ENCODE measurements around the gene APOC3.
A peak's percentile ranks its signal among the peaks of the same experiment; 100 is the strongest.

Gene APOC3

GRCh38 chr11:116814502-116814901 lies 15.2 kb upstream of the APOC3 start:
- no peak overlapping the region for H4K8ac ChIP-seq (ENCODE audit: low read length)
- no peak overlapping the region for H2BK120ac ChIP-seq (ENCODE audit: low read depth, low read length)
- H3K79me1 ChIP-seq (replicated peaks; ENCODE audit: low read length, poor library complexity, severe bottlenecking): no peaks in the 10 kb centered on the region
- H3K4ac ChIP-seq (ENCODE audit: low read depth in 1 of 2, low read length in 2 of 2): no peak overlapping the region
- no peaks in the 10 kb centered on the region for H3K4me1 ChIP-seq (ENCODE audit: control insufficient read depth, insufficient read depth, low read depth, low read length)
- 95% methylated on average over 5 of the region's 6 CpGs for WGBS
- H3K14ac ChIP-seq (ENCODE audit: low read length in 2 of 2): no peak overlapping the region
- no peak overlapping the region for H2AK5ac ChIP-seq (ENCODE audit: low read length, severe bottlenecking)
- no peak overlapping the region for H2BK12ac ChIP-seq (ENCODE audit: low read length in 2 of 2)
- no peak overlapping the region for H2AFZ ChIP-seq (ENCODE audit: low read depth, low read length)
- H3K4me3 ChIP-seq (ENCODE audit: insufficient read depth in 1 of 2, low read depth in 1 of 2, low read length in 2 of 2): no peak overlapping the region
- H3K36me3 ChIP-seq (ENCODE audit: control insufficient read depth in 1 of 2, insufficient read depth in 2 of 2, low read depth in 1 of 2, low read length in 2 of 2): no peaks in the 10 kb centered on the region
- no peaks in the 10 kb centered on the region for H3K9me3 ChIP-seq (ENCODE audit: control insufficient read depth, low read length)
- H3K4me2 ChIP-seq (ENCODE audit: low read length, poor library complexity, severe bottlenecking): no peak overlapping the region
- H3K18ac ChIP-seq (ENCODE audit: low read depth in 1 of 2, low read length in 2 of 2): no peak overlapping the region
- H2BK5ac ChIP-seq (ENCODE audit: low read depth, low read length, poor library complexity, severe bottlenecking): no peak overlapping the region
- H2BK15ac ChIP-seq (ENCODE audit: low read depth, poor library complexity, severe bottlenecking): no peak overlapping the region
- no peak overlapping the region for H3K23ac ChIP-seq (ENCODE audit: low read length in 2 of 2)
- no peak overlapping the region for H3K9ac ChIP-seq (ENCODE audit: low read length)
- H3K27ac ChIP-seq (ENCODE audit: low read length, poor library complexity, severe bottlenecking): no peak overlapping the region
- H4K91ac ChIP-seq (ENCODE audit: low read length): no peak overlapping the region
- peaks cover 0 to 12% of the 10 kb centered on the region in 2 experiments for H3K27me3 ChIP-seq (ENCODE audit: control insufficient read depth in 1 of 2, insufficient read depth in 1 of 2, low read length in 2 of 2)
- no peak for DNase-seq

GRCh38 chr11:116819049-116819448 lies 10.7 kb upstream of the APOC3 start:
- Histone ChIP-seq H3K18ac (ENCODE audit: low read depth in 1 of 2, low read length in 2 of 2) (no peak overlapping the region), H2BK15ac (ENCODE audit: low read depth, poor library complexity, severe bottlenecking) (no peak overlapping the region), H2BK5ac (ENCODE audit: low read depth, low read length, poor library complexity, severe bottlenecking) (no peak overlapping the region), H3K9ac (ENCODE audit: low read length) (no peak overlapping the region), H3K36me3 (ENCODE audit: control insufficient read depth in 1 of 2, insufficient read depth in 2 of 2, low read depth in 1 of 2, low read length in 2 of 2) (peaks cover 0 to 8% of the 10 kb centered on the region in 2 experiments), H2BK120ac (ENCODE audit: low read depth, low read length) (no peak overlapping the region), H3K9me3 (ENCODE audit: control insufficient read depth, low read length) (no peaks in the 10 kb centered on the region), H4K8ac (ENCODE audit: low read length) (no peak overlapping the region), H2AFZ (ENCODE audit: low read depth, low read length) (no peak overlapping the region), H2AK5ac (ENCODE audit: low read length, severe bottlenecking) (no peak overlapping the region), H3K4ac (ENCODE audit: low read depth in 1 of 2, low read length in 2 of 2) (no peak overlapping the region), H3K27ac (ENCODE audit: low read length, poor library complexity, severe bottlenecking) (no peak overlapping the region), H2BK12ac (ENCODE audit: low read length in 2 of 2) (no peak overlapping the region), H3K4me2 (ENCODE audit: low read length, poor library complexity, severe bottlenecking) (no peak overlapping the region), H3K4me3 (ENCODE audit: insufficient read depth in 1 of 2, low read depth in 1 of 2, low read length in 2 of 2) (no peak overlapping the region), H3K23ac (ENCODE audit: low read length in 2 of 2) (no peak overlapping the region), H3K14ac (ENCODE audit: low read length in 2 of 2) (no peak overlapping the region), H3K79me1 (replicated peaks; ENCODE audit: low read length, poor library complexity, severe bottlenecking) (no peaks in the 10 kb centered on the region), H3K4me1 (ENCODE audit: control insufficient read depth, insufficient read depth, low read depth, low read length) (peaks cover 2% of the 10 kb centered on the region), H4K91ac (ENCODE audit: low read length) (no peak overlapping the region), H3K27me3 (ENCODE audit: control insufficient read depth in 1 of 2, insufficient read depth in 1 of 2, low read length in 2 of 2) (peaks cover 0 to 26% of the 10 kb centered on the region in 2 experiments)
- WGBS: 93% methylated on average over 7 of the region's 9 CpGs
- DNase-seq: no peak

GRCh38 chr11:116821050-116821918 lies 8.4 kb upstream of the APOC3 start:
- Histone ChIP-seq H3K23ac (ENCODE audit: low read length in 2 of 2) (no peak overlapping the region), H2AFZ (ENCODE audit: low read depth, low read length) (no peak overlapping the region), H3K27me3 (ENCODE audit: control insufficient read depth in 1 of 2, insufficient read depth in 1 of 2, low read length in 2 of 2) (peaks cover 0 to 24% of the 10 kb centered on the region in 2 experiments), H4K8ac (ENCODE audit: low read length) (no peak overlapping the region), H2BK120ac (ENCODE audit: low read depth, low read length) (no peak overlapping the region), H3K18ac (ENCODE audit: low read depth in 1 of 2, low read length in 2 of 2) (no peak overlapping the region), H2BK12ac (ENCODE audit: low read length in 2 of 2) (no peak overlapping the region), H3K4me2 (ENCODE audit: low read length, poor library complexity, severe bottlenecking) (no peak overlapping the region), H3K4me1 (ENCODE audit: control insufficient read depth, insufficient read depth, low read depth, low read length) (peaks cover 2% of the 10 kb centered on the region), H3K4me3 (ENCODE audit: insufficient read depth in 1 of 2, low read depth in 1 of 2, low read length in 2 of 2) (no peak overlapping the region), H3K4ac (ENCODE audit: low read depth in 1 of 2, low read length in 2 of 2) (no peak overlapping the region), H3K79me1 (replicated peaks; ENCODE audit: low read length, poor library complexity, severe bottlenecking) (no peaks in the 10 kb centered on the region), H3K9ac (ENCODE audit: low read length) (no peak overlapping the region), H3K9me3 (ENCODE audit: control insufficient read depth, low read length) (no peaks in the 10 kb centered on the region), H3K36me3 (ENCODE audit: control insufficient read depth in 1 of 2, insufficient read depth in 2 of 2, low read depth in 1 of 2, low read length in 2 of 2) (peaks cover 0 to 8% of the 10 kb centered on the region in 2 experiments), H2AK5ac (ENCODE audit: low read length, severe bottlenecking) (no peak overlapping the region), H3K27ac (ENCODE audit: low read length, poor library complexity, severe bottlenecking) (no peak overlapping the region), H2BK5ac (ENCODE audit: low read depth, low read length, poor library complexity, severe bottlenecking) (no peak overlapping the region), H3K14ac (ENCODE audit: low read length in 2 of 2) (no peak overlapping the region), H4K91ac (ENCODE audit: low read length) (peak overlapping the region; percentile 18), H2BK15ac (ENCODE audit: low read depth, poor library complexity, severe bottlenecking) (no peak overlapping the region)
- no peak for DNase-seq
- WGBS: 95% methylated on average over 51 of the region's 51 CpGs

- H3K4ac ChIP-seq (ENCODE audit: low read depth in 1 of 2, low read length in 2 of 2): no peak overlapping the region
- H3K4me2 ChIP-seq (ENCODE audit: low read length, poor library complexity, severe bottlenecking): no peak overlapping the region
- H4K8ac ChIP-seq (ENCODE audit: low read length): no peak overlapping the region
- DNase-seq: no peak
- no peak overlapping the region for H3K4me3 ChIP-seq (ENCODE audit: insufficient read depth in 1 of 2, low read depth in 1 of 2, low read length in 2 of 2)
- no peak overlapping the region for H2BK15ac ChIP-seq (ENCODE audit: low read depth, poor library complexity, severe bottlenecking)
- no peak overlapping the region for H2AK5ac ChIP-seq (ENCODE audit: low read length, severe bottlenecking)
- no peaks in the 10 kb centered on the region for H3K79me1 ChIP-seq (replicated peaks; ENCODE audit: low read length, poor library complexity, severe bottlenecking)
- no peak overlapping the region for H3K9ac ChIP-seq (ENCODE audit: low read length)
- no peak overlapping the region for H4K91ac ChIP-seq (ENCODE audit: low read length)
- H2AFZ ChIP-seq (ENCODE audit: low read depth, low read length): no peak overlapping the region
- no peak overlapping the region for H3K14ac ChIP-seq (ENCODE audit: low read length in 2 of 2)
- no peak overlapping the region for H2BK12ac ChIP-seq (ENCODE audit: low read length in 2 of 2)
- no peaks in the 10 kb centered on the region for H3K9me3 ChIP-seq (ENCODE audit: control insufficient read depth, low read length)
- peaks cover 0 to 8% of the 10 kb centered on the region in 2 experiments for H3K36me3 ChIP-seq (ENCODE audit: control insufficient read depth in 1 of 2, insufficient read depth in 2 of 2, low read depth in 1 of 2, low read length in 2 of 2)
- H3K23ac ChIP-seq (ENCODE audit: low read length in 2 of 2): no peak overlapping the region
- 75% methylated on average over 5 of the region's 5 CpGs for WGBS
- H3K27me3 ChIP-seq (ENCODE audit: control insufficient read depth in 1 of 2, insufficient read depth in 1 of 2, low read length in 2 of 2): peaks cover 0 to 34% of the 10 kb centered on the region in 2 experiments
- H2BK120ac ChIP-seq (ENCODE audit: low read depth, low read length): no peak overlapping the region
- H3K27ac ChIP-seq (ENCODE audit: low read length, poor library complexity, severe bottlenecking): no peak overlapping the region
- H3K4me1 ChIP-seq (ENCODE audit: control insufficient read depth, insufficient read depth, low read depth, low read length): peaks cover 2% of the 10 kb centered on the region
- no peak overlapping the region for H3K18ac ChIP-seq (ENCODE audit: low read depth in 1 of 2, low read length in 2 of 2)
- no peak overlapping the region for H2BK5ac ChIP-seq (ENCODE audit: low read depth, low read length, poor library complexity, severe bottlenecking)
These were observed 7.1 kb upstream of the APOC3 start for GRCh38 chr11:116822575-116822974.
